Prostate gland (tissue), 2 donors: ENCODE data around the gene PIP4K2B.

Experiments used
- CTCF ChIP-seq, 4 experiments: fragments of 200-600 bp in 2 of 4; fragments of 450-650 bp in 2 of 4; sonication (generic) in 2 of 4; IDR thresholded peaks; 1 replicate in 3 of 4; 2 replicates in 1 of 4; pipeline ENCODE4 v1.5.1; 2016 to 2019; ENCODE audit warnings: antibody characterized with exemption in 4 of 4, mild to moderate bottlenecking in 2 of 4, moderate library complexity in 2 of 4
- POLR2A ChIP-seq: fragments of 450-650 bp; IDR thresholded peaks from one replicate; pipeline ENCODE4 v1.6.1; 2016; ENCODE audit warnings: antibody characterized with exemption, mild to moderate bottlenecking

GRCh38 chr17:38739305-38739704, 60.1 kb downstream of the PIP4K2B start:
- no peak for TF ChIP-seq CTCF (IDR thresholded peaks at IDR 0.05)
- TF ChIP-seq POLR2A = no peak
